ENCODE results near the gene NYNRIN.

DNA sequence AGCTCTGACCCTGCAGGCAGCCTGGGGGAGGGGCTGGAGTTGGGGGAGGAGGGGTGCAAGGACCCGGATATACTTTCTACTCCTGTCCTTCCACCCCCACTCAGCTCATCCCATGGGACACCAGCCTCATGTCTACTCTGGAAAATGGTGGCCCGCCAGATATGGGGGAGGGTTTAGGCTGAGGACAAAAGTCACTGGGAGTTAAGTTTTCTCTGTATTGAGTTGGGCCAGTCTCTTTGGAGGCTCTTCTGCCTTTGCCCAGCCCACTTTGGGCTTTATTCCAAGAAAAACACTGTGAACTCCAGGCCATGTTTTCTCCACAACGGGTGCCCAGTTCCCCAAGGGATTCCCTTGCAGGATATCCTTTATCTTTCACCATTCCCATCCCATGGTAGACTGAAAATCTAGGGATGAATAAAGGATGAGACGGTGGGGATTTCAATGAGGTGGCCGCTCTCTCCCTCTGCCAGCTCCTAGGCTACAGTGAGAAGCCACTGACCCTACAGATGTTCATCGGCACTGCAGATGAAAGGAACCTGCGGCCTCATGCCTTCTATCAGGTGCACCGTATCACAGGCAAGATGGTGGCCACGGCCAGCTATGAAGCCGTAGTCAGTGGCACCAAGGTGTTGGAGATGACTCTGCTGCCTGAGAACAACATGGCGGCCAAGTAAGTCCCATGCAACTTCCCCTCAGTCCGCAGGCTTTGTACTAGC is 25.9 kb upstream of the NYNRIN start:
- TF ChIP-seq, protein P1, sequence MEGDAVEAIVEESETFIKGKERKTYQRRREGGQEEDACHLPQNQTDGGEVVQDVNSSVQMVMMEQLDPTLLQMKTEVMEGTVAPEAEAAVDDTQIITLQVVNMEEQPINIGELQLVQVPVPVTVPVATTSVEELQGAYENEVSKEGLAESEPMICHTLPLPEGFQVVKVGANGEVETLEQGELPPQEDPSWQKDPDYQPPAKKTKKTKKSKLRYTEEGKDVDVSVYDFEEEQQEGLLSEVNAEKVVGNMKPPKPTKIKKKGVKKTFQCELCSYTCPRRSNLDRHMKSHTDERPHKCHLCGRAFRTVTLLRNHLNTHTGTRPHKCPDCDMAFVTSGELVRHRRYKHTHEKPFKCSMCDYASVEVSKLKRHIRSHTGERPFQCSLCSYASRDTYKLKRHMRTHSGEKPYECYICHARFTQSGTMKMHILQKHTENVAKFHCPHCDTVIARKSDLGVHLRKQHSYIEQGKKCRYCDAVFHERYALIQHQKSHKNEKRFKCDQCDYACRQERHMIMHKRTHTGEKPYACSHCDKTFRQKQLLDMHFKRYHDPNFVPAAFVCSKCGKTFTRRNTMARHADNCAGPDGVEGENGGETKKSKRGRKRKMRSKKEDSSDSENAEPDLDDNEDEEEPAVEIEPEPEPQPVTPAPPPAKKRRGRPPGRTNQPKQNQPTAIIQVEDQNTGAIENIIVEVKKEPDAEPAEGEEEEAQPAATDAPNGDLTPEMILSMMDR (IDR thresholded peaks at IDR 0.05; ENCODE audit: extremely low read depth in 1 of 2, insufficient read depth in 1 of 2, low read depth in 1 of 2, low read length in 2 of 2), result no peak
- TF ChIP-seq POLR2AphosphoS5 (IDR thresholded peaks at IDR 0.05; ENCODE audit: insufficient read depth, low read depth, low read length), result no peak

Measured in endothelial cell of umbilical vein (primary cell).